PC-9 (cell line): ENCODE measurements around the gene NMRAL1. TPM values are rescaled to one million over a fixed set of nuclear protein-coding genes. Genes with fewer than 3 reads are reported as not detected.

Experiments
- Bru-seq: library from RNA; stranded (reverse); fragments of 400-500 nt; gene quantifications from one replicate; lab custom pipeline; 2021; lab: Mats Ljungman, UMichigan
- BruChase-seq, 2 experiments: library from RNA; stranded (reverse); fragments of 400-500 nt; gene quantifications; one replicate each; lab custom pipeline; 2021; lab: Mats Ljungman, UMichigan
- BruUV-seq: library from RNA; stranded (reverse); fragments of 400-500 nt; replicated peaks from 2 replicates; lab custom pipeline; 2021; lab: Mats Ljungman, UMichigan
- CTCF ChIA-PET: fragments of 300-600 bp; sonication (Branson Sonifier 250); formaldehyde crosslinking; loops from one replicate; lab custom pipeline; 2022; ENCODE audit warnings: antibody characterized with exemption; lab: Charles Lee
- POLR2A ChIA-PET: fragments of 300-600 bp; sonication (Branson Sonifier 250); formaldehyde crosslinking; loops from one replicate; lab custom pipeline; 2022; ENCODE audit warnings: antibody characterized with exemption; ENCODE audit not compliant: unreplicated experiment; lab: Charles Lee
- DNase-seq, 2 experiments: peaks; one replicate each; pipeline versions ENCODE4 v3.0.0 to v3.0.0-alpha.2; 2015 to 2022; ENCODE audit warnings: mixed read lengths in 1 of 2
- H2AFZ ChIP-seq: fragments of 200-600 bp; sonication (generic); 2 replicates; pipeline ENCODE4 v1.8.1; 2017; ENCODE audit warnings: antibody characterized with exemption
- H3F3A ChIP-seq: fragments of 200-600 bp; sonication (generic); 2 replicates; pipeline ENCODE4 v1.8.1; 2017; ENCODE audit warnings: antibody characterized with exemption, mild to moderate bottlenecking, low read depth; ENCODE audit not compliant: insufficient read depth
- H3K27ac ChIP-seq: fragments of 200-600 bp; sonication (generic); 2 replicates; pipeline ENCODE4 v1.6.1; 2016; ENCODE audit warnings: mixed run types
- H3K27me3 ChIP-seq: fragments of 200-600 bp; sonication (generic); 2 replicates; pipeline ENCODE4 v1.6.1; 2016; ENCODE audit warnings: low read depth, mixed run types; ENCODE audit not compliant: insufficient read depth
- H3K36me3 ChIP-seq: fragments of 200-600 bp; sonication (generic); 2 replicates; pipeline ENCODE4 v1.6.1; 2016; ENCODE audit warnings: low read depth, mixed run types
- H3K4me1 ChIP-seq: fragments of 200-600 bp; sonication (generic); replicated peaks from 2 replicates; pipeline ENCODE4 v1.6.1; 2016; ENCODE audit warnings: mixed run types; ENCODE audit not compliant: insufficient read depth
- H3K4me2 ChIP-seq: fragments of 200-600 bp; sonication (generic); 2 replicates; pipeline ENCODE4 v1.6.1; 2017; ENCODE audit warnings: mixed run types
- H3K4me3 ChIP-seq: fragments of 200-600 bp; sonication (generic); 2 replicates; pipeline ENCODE4 v1.6.1; 2016; ENCODE audit warnings: mixed run types
- H3K79me2 ChIP-seq: fragments of 200-600 bp; sonication (generic); 2 replicates; pipeline ENCODE4 v1.6.1; 2017; ENCODE audit warnings: low read depth, mixed run types
- H3K9me2 ChIP-seq: fragments of 200-600 bp; sonication (generic); 2 replicates; pipeline ENCODE4 v1.8.1; 2017; ENCODE audit warnings: mild to moderate bottlenecking; ENCODE audit not compliant: insufficient read depth
- H3K9me3 ChIP-seq: fragments of 200-600 bp; sonication (generic); 2 replicates; pipeline ENCODE4 v1.8.1; 2016; ENCODE audit warnings: low read depth; ENCODE audit not compliant: insufficient read depth
- H4K20me1 ChIP-seq: fragments of 200-600 bp; sonication (generic); 2 replicates; pipeline ENCODE4 v1.8.1; 2017; ENCODE audit not compliant: insufficient read depth
- EZH2 ChIP-seq: fragments of 200-600 bp; sonication (generic); IDR thresholded peaks from 2 replicates; pipeline ENCODE4 v1.8.0; 2017; ENCODE audit warnings: antibody characterized with exemption, low read depth
- intact Hi-C: fragments of 100-400 bp; cut with micrococcal nuclease; formaldehyde crosslinking; loops from one replicate; pipeline ENCODE4 v1.10.0; 2022; ENCODE audit not compliant: unreplicated experiment
- long read RNA-seq: library from polyadenylated mRNA; stranded (forward); transcript quantifications from one replicate; pipeline ENCODE4 v2.0.0, GENCODE V29; 2022
- total RNA-seq: library from RNA; stranded (reverse); gene quantifications from 2 replicates; pipeline ENCODE4 v1.2.3, GENCODE V29; 2021
- TF ChIP-seq, protein P1 (sequence below): fragments of 200-600 bp; sonication (generic); conservative IDR thresholded peaks from 2 replicates; pipeline ENCODE4 v1.6.1; 2017; ENCODE audit warnings: mixed run types, antibody characterized with exemption, mild to moderate bottlenecking, moderate library complexity

Gene NMRAL1
- 118 and 141 TPM in 2 replicates for total RNA-seq
- Bru-seq, nascent RNA: percentile 83 among the genes with signal in this experiment
- percentile 74 among the genes with signal in this experiment for BruChase-seq, experiment 1, labeled RNA remaining after a 2-hour chase
- percentile 82 among the genes with signal in this experiment for BruChase-seq, experiment 2, labeled RNA remaining after a 6-hour chase
- long read RNA-seq, transcript NMRAL1-201 (6 exons, 1,376 nt): major isoform, 77 of 219 reads
- long read RNA-seq, transcript NMRAL1-212 (6 exons, 1,240 nt): minor isoform, 28 of 219 reads
- long read RNA-seq, transcript NMRAL1-202 (6 exons, 1,233 nt): minor isoform, 51 of 219 reads
- long read RNA-seq, partial matches to known transcripts: 22 of 219 reads
- long read RNA-seq, other reads (novel, unspliced or antisense): 40 of 219 reads

DNA sequence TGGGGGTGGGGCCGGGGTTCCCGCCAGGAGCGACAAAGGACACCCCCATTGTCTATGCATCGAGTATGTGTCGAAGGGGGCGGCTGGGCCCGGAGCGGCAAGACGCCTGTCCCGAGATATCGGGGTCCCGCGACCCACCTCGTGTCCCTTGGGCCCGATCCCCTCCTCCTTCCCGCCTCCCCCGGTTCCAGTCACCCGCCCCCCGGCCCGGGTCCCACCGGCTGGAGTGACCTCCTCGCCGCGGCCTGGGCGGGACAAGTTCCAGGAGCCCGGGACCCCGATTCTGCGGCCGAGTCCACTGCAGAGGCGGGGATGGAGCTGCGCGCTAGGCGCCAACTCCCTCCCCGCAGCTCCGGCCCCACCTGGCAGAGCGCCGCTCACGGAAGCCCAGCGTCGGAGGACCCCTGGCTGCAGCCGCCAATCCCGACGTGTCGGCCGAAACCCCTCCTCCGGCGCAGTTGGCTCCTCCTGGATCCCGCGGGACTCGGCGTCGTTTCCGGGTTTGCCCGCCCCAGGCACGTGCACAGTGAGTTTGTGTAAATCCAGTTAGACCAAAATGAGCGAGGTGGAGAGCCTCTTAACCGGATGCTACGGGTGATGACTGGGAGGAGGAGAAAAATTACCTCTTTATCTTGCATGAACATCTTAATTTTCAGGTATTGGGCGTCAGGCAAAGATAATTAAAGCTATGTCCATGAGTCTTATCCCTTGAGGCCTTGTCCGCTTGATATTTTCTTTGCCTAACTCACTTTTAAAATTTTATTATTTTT is at the start of gene NMRAL1:
Gene NMRAL1 (minus strand): TSS at position 434 of the 770 bp plus-strand sequence. CDS start 493 bp downstream, outside the sequence.
- ChIA-PET POLR2A (interaction anchor here (0.6 kb wide), 1 partner anchor 139 kb away, joined by 5 read pairs; no protein-coding TSS in a partner anchor), CTCF (no interaction called here)
- Histone ChIP-seq H2AFZ (peak within 1 kb of the TSS; percentile 83), H3K9me3 (no peaks in the 10 kb centered on the region), H3K4me1 (peaks cover 27% of the 10 kb centered on the region), H3F3A (peaks cover 45% of the 10 kb centered on the region; the same call in 1 of the 2 replicates), H3K4me2 (peak within 1 kb of the TSS; percentile 91), H3K9me2 (no peaks in the 10 kb centered on the region), H3K27me3 (no peaks in the 10 kb centered on the region), H3K27ac (peak within 1 kb of the TSS; percentile 71), H3K79me2 (peaks cover 65% of the 10 kb centered on the region), H3K4me3 (peak within 1 kb of the TSS; percentile 96), H4K20me1 (no peaks in the 10 kb centered on the region; the same call in 1 of the 2 replicates), H3K36me3 (no peaks in the 10 kb centered on the region)
- peak; percentile 92 to 97 for DNase-seq
- TF ChIP-seq, protein P1, sequence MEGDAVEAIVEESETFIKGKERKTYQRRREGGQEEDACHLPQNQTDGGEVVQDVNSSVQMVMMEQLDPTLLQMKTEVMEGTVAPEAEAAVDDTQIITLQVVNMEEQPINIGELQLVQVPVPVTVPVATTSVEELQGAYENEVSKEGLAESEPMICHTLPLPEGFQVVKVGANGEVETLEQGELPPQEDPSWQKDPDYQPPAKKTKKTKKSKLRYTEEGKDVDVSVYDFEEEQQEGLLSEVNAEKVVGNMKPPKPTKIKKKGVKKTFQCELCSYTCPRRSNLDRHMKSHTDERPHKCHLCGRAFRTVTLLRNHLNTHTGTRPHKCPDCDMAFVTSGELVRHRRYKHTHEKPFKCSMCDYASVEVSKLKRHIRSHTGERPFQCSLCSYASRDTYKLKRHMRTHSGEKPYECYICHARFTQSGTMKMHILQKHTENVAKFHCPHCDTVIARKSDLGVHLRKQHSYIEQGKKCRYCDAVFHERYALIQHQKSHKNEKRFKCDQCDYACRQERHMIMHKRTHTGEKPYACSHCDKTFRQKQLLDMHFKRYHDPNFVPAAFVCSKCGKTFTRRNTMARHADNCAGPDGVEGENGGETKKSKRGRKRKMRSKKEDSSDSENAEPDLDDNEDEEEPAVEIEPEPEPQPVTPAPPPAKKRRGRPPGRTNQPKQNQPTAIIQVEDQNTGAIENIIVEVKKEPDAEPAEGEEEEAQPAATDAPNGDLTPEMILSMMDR: no peak
- TF ChIP-seq EZH2: no peak
- intact Hi-C loops: no loop called here
- BruUV-seq: no TSS peak

DNA sequence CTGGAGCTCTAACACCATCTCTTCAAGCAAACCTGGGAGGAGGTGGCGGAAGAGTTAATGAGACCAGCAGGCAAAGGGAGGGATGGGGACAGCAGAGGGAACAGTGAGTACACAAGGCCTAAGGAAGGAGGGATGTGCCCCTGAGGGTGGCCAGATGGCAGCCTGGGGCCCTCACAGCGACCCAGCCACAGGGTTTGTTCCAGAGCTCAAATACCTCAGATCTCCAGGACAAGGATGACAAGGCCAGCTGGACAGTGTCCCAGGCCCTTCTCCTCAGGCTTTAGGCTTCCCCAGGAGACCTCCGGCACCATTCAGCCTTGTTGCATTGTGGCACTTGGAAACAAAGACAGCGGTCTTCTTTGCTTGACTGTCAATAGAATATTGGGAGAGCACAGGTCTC is 49.3 kb upstream of the NMRAL1 start:
- intact Hi-C loops: no loop called here

More for the DNA sequence above, 49.3 kb upstream of the NMRAL1 start:
- H3F3A ChIP-seq: peaks cover 1% of the 10 kb centered on the region; the same call in 1 of the 2 replicates
- POLR2A ChIA-PET: interaction anchor here (0.7 kb wide), 1 partner anchor 63 kb away, joined by 5 read pairs; no protein-coding TSS in a partner anchor
- H3K27ac ChIP-seq: no peak overlapping the region
- no peaks in the 10 kb centered on the region for H3K27me3 ChIP-seq
- H3K36me3 ChIP-seq: no peaks in the 10 kb centered on the region
- DNase-seq: no peak
- no peaks in the 10 kb centered on the region for H4K20me1 ChIP-seq
- H3K9me2 ChIP-seq: no peaks in the 10 kb centered on the region
- no peak overlapping the region for H3K4me3 ChIP-seq
- H3K4me1 ChIP-seq: no peaks in the 10 kb centered on the region
- no peaks in the 10 kb centered on the region for H3K79me2 ChIP-seq
- TF ChIP-seq, protein P1: no peak
- TF ChIP-seq EZH2: no peak
- H3K4me2 ChIP-seq: no peak overlapping the region
- no TSS peak for BruUV-seq
- H3K9me3 ChIP-seq: no peaks in the 10 kb centered on the region
- H2AFZ ChIP-seq: no peak overlapping the region
- CTCF ChIA-PET: interaction anchor here (0.6 kb wide), 1 partner anchor 292 kb away, joined by 7 read pairs; no protein-coding TSS in a partner anchor
